ENCODE measurements around the gene TMEM138. TPM values are rescaled to one million over a fixed set of nuclear protein-coding genes. Genes with fewer than 3 reads are reported as not detected.

TMEM138 gene
- total RNA-seq, 1 experiment from 2014 or later: 46.3 TPM

DNA sequence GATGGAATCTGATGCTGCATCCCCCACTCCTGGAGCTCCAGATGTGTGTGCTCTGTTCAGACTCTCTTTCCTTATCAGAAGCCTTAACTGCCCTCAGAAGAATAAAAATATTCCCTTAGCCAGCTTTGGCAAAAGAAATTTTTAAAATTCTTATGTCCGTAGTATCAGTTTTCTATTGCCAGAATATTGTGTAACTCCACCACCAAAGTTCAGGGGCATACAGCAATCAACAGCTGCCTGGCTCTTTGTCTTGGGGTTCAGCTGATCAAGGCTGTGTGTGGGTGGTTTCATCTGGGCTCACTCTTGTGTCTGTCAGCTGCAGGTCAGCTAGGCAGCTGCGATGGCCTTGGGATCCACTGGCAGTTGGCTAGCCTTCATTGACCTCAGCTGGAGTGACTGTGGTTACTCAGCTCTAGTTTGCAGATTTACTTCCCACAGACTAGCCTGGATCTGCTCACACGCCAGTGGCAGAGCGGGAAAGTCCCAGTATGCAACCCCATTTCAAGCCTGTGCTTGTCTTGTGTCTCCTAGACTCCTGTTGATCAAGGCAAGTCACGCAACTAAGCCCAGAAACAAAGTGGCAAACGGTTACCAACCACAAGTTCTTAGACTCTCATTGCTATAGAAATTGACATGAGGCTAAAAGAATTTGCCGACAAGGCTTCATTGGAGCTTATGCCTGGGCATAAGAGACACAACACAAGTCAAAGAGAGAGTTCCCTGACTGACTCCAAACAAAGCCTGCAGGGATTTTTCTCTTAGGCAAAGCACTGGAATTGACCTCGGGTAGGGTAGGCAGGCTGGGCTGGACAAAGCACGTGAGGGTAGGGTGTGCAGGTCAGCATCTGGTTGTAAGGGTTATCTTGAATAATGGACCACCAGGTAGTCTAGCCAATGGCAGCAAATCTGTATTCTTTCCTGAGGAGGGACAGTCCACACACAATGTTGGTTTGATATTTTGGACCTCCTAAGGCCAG lies 7.5 kb downstream of the TMEM138 start:
- no peaks in the 10 kb centered on the region for H3K4me1 ChIP-seq
- TF ChIP-seq, protein P1, sequence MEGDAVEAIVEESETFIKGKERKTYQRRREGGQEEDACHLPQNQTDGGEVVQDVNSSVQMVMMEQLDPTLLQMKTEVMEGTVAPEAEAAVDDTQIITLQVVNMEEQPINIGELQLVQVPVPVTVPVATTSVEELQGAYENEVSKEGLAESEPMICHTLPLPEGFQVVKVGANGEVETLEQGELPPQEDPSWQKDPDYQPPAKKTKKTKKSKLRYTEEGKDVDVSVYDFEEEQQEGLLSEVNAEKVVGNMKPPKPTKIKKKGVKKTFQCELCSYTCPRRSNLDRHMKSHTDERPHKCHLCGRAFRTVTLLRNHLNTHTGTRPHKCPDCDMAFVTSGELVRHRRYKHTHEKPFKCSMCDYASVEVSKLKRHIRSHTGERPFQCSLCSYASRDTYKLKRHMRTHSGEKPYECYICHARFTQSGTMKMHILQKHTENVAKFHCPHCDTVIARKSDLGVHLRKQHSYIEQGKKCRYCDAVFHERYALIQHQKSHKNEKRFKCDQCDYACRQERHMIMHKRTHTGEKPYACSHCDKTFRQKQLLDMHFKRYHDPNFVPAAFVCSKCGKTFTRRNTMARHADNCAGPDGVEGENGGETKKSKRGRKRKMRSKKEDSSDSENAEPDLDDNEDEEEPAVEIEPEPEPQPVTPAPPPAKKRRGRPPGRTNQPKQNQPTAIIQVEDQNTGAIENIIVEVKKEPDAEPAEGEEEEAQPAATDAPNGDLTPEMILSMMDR (IDR thresholded peaks at IDR 0.05; ENCODE audit: insufficient read depth in 1 of 2, low read depth in 1 of 2, low read length in 1 of 2, severe bottlenecking in 1 of 2, unreplicated experiment in 1 of 2): no peak
- H3K27me3 ChIP-seq (replicated peaks; ENCODE audit: control insufficient read depth, insufficient read depth, low read length): no peaks in the 10 kb centered on the region
- DNase-seq: no peak
- Mint-ChIP-seq H3K4me3 (ENCODE audit: unreplicated experiment) (no peak overlapping the region), H3K4me1 (ENCODE audit: low read depth, unreplicated experiment) (no peaks in the 10 kb centered on the region), H3K36me3 (ENCODE audit: insufficient read depth, unreplicated experiment) (peaks cover 80% of the 10 kb centered on the region), H3K27me3 (ENCODE audit: insufficient read depth, unreplicated experiment) (no peaks in the 10 kb centered on the region), H3K9me3 (ENCODE audit: unreplicated experiment) (no peaks in the 10 kb centered on the region), H3K27ac (ENCODE audit: unreplicated experiment) (no peak overlapping the region)
- CTCF ChIA-PET: interaction anchor here (1.0 to 1.1 kb wide), 3 partner anchors 16 to 34 kb away, joined by 3 to 5 read pairs (median 3); no protein-coding TSS in a partner anchor
- H3K36me3 ChIP-seq (ENCODE audit: control insufficient read depth, insufficient read depth, low read length): peaks cover 3% of the 10 kb centered on the region; the same call in 1 of the 2 replicates
- peaks cover 6% of the 10 kb centered on the region for H3K9me3 ChIP-seq
- H3K4me3 ChIP-seq (ENCODE audit: low read depth, low read length): no peak overlapping the region
- intact Hi-C loops (cut with micrococcal nuclease; ENCODE audit: unreplicated experiment): no loop called here
- POLR2A ChIA-PET: no interaction called here
- BruUV-seq (replicated peaks): no TSS peak

DNA sequence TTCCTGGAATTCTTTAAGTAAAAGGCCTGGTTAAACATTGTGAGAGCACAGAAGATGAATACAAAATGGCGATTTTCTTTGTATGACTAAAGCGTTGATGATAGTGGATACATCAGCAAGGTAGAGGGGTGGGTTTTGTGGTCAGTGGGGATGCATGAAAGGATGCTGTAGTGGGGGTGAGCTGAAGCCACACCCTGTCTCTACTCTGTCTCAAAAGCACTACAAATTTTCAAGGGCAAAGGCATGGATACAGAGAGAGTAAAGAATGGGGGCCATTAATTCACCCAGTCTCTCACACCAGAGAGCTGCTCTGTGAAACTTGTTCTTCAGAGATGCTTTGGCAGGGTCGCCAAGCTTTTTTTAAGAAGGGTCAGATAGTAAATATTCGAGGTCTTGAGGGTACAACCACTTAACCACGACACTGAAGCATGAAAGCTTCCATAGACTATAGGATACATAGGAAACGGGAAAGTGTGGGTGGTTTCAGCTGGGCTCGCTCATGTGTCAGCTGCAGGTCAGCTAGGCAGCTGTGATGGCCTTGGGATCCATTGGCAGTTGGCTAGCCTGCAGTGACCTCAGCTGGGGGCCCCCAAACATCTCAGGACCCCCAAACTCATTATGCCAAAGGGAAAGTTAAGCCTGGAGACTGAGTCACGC lies 8.3 kb downstream of the TMEM138 start:
- Histone ChIP-seq H3K4me3 (ENCODE audit: low read depth, low read length) (no peak overlapping the region), H3K36me3 (ENCODE audit: control insufficient read depth, insufficient read depth, low read length) (peaks cover 3% of the 10 kb centered on the region; the same call in 1 of the 2 replicates), H3K9me3 (peaks cover 6% of the 10 kb centered on the region), H3K27me3 (replicated peaks; ENCODE audit: control insufficient read depth, insufficient read depth, low read length) (no peaks in the 10 kb centered on the region), H3K4me1 (no peaks in the 10 kb centered on the region)
- BruUV-seq (replicated peaks): no TSS peak
- peaks cover 72% of the 10 kb centered on the region for H3K36me3 Mint-ChIP-seq (ENCODE audit: insufficient read depth, unreplicated experiment)
- no peak overlapping the region for H3K27ac Mint-ChIP-seq (ENCODE audit: unreplicated experiment)
- no peaks in the 10 kb centered on the region for H3K4me1 Mint-ChIP-seq (ENCODE audit: low read depth, unreplicated experiment)
- POLR2A ChIA-PET: no interaction called here
- intact Hi-C loops (cut with micrococcal nuclease; ENCODE audit: unreplicated experiment): no loop called here
- CTCF ChIA-PET: interaction anchor here (1.0 kb wide), 1 partner anchor 15 kb away, joined by 3 read pairs; no protein-coding TSS in a partner anchor
- H3K4me3 Mint-ChIP-seq (ENCODE audit: unreplicated experiment): no peak overlapping the region
- no peak for DNase-seq
- TF ChIP-seq, protein P1 (IDR thresholded peaks at IDR 0.05; ENCODE audit: insufficient read depth in 1 of 2, low read depth in 1 of 2, low read length in 1 of 2, severe bottlenecking in 1 of 2, unreplicated experiment in 1 of 2): no peak
- H3K9me3 Mint-ChIP-seq (ENCODE audit: unreplicated experiment): no peaks in the 10 kb centered on the region
- H3K27me3 Mint-ChIP-seq (ENCODE audit: insufficient read depth, unreplicated experiment): no peaks in the 10 kb centered on the region

DNA sequence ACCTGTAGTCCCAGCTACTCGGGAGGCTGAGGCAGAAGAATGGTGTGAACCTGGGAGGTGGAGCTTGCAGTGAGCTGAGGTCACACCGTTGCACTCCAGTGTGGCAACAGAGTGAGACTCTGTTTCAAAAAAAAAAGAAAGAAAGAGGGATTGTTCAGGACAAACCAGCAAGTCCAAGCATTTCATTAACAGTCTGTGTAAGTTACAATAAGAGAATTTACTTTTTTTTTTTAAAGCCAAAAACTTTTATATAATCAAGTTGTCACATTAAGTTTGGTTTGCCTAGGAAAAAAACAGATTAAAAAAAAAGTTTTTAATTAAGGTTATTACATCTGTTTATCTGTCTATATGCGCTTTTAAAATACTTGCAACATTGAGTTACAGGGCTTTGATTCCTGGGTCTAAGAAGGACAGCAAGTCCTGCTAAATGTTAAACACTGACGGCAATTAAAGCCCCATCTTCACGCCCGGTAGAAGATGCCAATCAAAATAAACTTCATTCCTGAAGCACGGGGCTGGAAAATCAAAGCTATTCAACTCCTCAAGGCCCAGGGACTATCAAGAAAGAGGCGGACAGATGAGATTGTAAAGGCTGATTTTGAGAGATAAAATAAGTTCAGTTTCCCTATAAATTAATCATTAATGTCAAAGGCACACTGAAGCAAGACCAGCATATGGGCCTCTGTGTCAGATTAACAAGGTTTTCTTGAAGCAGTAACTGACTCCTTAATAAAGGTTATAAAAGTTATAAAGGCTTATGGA lies 10.7 kb downstream of the TMEM138 start:
- TF ChIP-seq, protein P1 (IDR thresholded peaks at IDR 0.05; ENCODE audit: insufficient read depth in 1 of 2, low read depth in 1 of 2, low read length in 1 of 2, severe bottlenecking in 1 of 2, unreplicated experiment in 1 of 2): no peak
- peaks cover 12% of the 10 kb centered on the region for H3K4me1 ChIP-seq
- no peak overlapping the region for H3K27ac Mint-ChIP-seq (ENCODE audit: unreplicated experiment)
- no peaks in the 10 kb centered on the region for H3K27me3 Mint-ChIP-seq (ENCODE audit: insufficient read depth, unreplicated experiment)
- intact Hi-C loops (cut with micrococcal nuclease; ENCODE audit: unreplicated experiment): no loop called here
- ChIA-PET CTCF (no interaction called here), POLR2A (interaction anchor here (0.9 kb wide), 1 partner anchor 12 kb away, joined by 7 read pairs; no protein-coding TSS in a partner anchor)
- peaks cover 8% of the 10 kb centered on the region for H3K9me3 ChIP-seq
- H3K4me3 Mint-ChIP-seq (ENCODE audit: unreplicated experiment): no peak overlapping the region
- peaks cover 48% of the 10 kb centered on the region for H3K36me3 Mint-ChIP-seq (ENCODE audit: insufficient read depth, unreplicated experiment)
- no TSS peak for BruUV-seq (replicated peaks)
- H3K27me3 ChIP-seq (replicated peaks; ENCODE audit: control insufficient read depth, insufficient read depth, low read length): no peaks in the 10 kb centered on the region
- DNase-seq: no peak
- no peak overlapping the region for H3K4me3 ChIP-seq (ENCODE audit: low read depth, low read length)
- no peaks in the 10 kb centered on the region for H3K4me1 Mint-ChIP-seq (ENCODE audit: low read depth, unreplicated experiment)
- H3K36me3 ChIP-seq (ENCODE audit: control insufficient read depth, insufficient read depth, low read length): no peaks in the 10 kb centered on the region
- H3K9me3 Mint-ChIP-seq (ENCODE audit: unreplicated experiment): no peaks in the 10 kb centered on the region
